Neural crest cell (in vitro differentiated cells): Measurements from ENCODE around the gene TKFC. TPM values are rescaled to one million over a fixed set of nuclear protein-coding genes. Genes with fewer than 3 reads are reported as not detected.

Experiments used
- DNase-seq: peaks from one replicate; pipeline ENCODE4 v3.0.0; 2021; ENCODE audit warnings: low read depth, mixed read lengths, low spot score
- H3K27ac Mint-ChIP-seq: one replicate; pipeline ENCODE4 v1.8.0; 2021; ENCODE audit warnings: mild to moderate bottlenecking, mixed read lengths; ENCODE audit not compliant: unreplicated experiment
- H3K27me3 Mint-ChIP-seq: 2 replicates; pipeline ENCODE4 v1.8.0; 2021; ENCODE audit warnings: low read depth, mild to moderate bottlenecking, mixed read lengths
- H3K36me3 Mint-ChIP-seq: 2 replicates; pipeline ENCODE4 v1.8.0; 2021; ENCODE audit warnings: low read depth, mild to moderate bottlenecking, mixed read lengths
- H3K4me1 Mint-ChIP-seq: 2 replicates; pipeline ENCODE4 v1.8.0; 2021; ENCODE audit warnings: mixed read lengths
- H3K4me3 Mint-ChIP-seq: one replicate; pipeline ENCODE4 v1.8.0; 2021; ENCODE audit warnings: mild to moderate bottlenecking, mixed read lengths
- H3K9me3 Mint-ChIP-seq: 2 replicates; pipeline ENCODE4 v1.8.0; 2021; ENCODE audit warnings: mixed read lengths
- CTCF ChIP-seq: fragments of 200-600 bp; sonication (generic); conservative IDR thresholded peaks from 2 replicates; pipeline ENCODE4 v1.5.0; 2021; ENCODE audit warnings: antibody characterized with exemption, mild to moderate bottlenecking
- total RNA-seq: library from RNA; stranded (reverse); gene quantifications from 2 replicates; pipeline ENCODE4 v1.2.1, GENCODE V29; 2021

Gene TKFC
- total RNA-seq, 1 donor from 2014 or later: 53.9 TPM

- H3K4me1 Mint-ChIP-seq: no peaks in the 10 kb centered on the region
These were observed 16.2 kb downstream of the TKFC start for GRCh38 chr11:61349189-61349751.

GRCh38 chr11:61349916-61350315 lies 16.9 kb downstream of the TKFC start:
- no peak for TF ChIP-seq CTCF
- Mint-ChIP-seq H3K4me3 (no peak overlapping the region), H3K27ac (peak overlapping the region; percentile 21), H3K27me3 (no peaks in the 10 kb centered on the region), H3K36me3 (peaks cover 3% of the 10 kb centered on the region), H3K9me3 (no peaks in the 10 kb centered on the region), H3K4me1 (no peaks in the 10 kb centered on the region)
- no peak for DNase-seq

More at GRCh38 chr11:61349189-61349751, 16.2 kb downstream of the TKFC start:
- peak overlapping the region; percentile 57 for H3K27ac Mint-ChIP-seq
- no peaks in the 10 kb centered on the region for H3K9me3 Mint-ChIP-seq
- TF ChIP-seq CTCF: no peak
- peaks cover 3% of the 10 kb centered on the region for H3K36me3 Mint-ChIP-seq
- no peak overlapping the region for H3K4me3 Mint-ChIP-seq
- no peaks in the 10 kb centered on the region for H3K27me3 Mint-ChIP-seq
- no peak for DNase-seq

- H3K4me3 Mint-ChIP-seq: no peak overlapping the region
- H3K9me3 Mint-ChIP-seq: no peaks in the 10 kb centered on the region
- H3K27ac Mint-ChIP-seq: no peak overlapping the region
- H3K4me1 Mint-ChIP-seq: no peaks in the 10 kb centered on the region
- TF ChIP-seq CTCF: no peak
- H3K36me3 Mint-ChIP-seq: peaks cover 5% of the 10 kb centered on the region
- no peak for DNase-seq
- no peaks in the 10 kb centered on the region for H3K27me3 Mint-ChIP-seq
These were observed 17.3 kb downstream of the TKFC start for GRCh38 chr11:61350336-61350735.

GRCh38 chr11:61350803-61351202 lies 17.8 kb downstream of the TKFC start:
- TF ChIP-seq CTCF: no peak
- no peak overlapping the region for H3K27ac Mint-ChIP-seq
- H3K36me3 Mint-ChIP-seq: peaks cover 5% of the 10 kb centered on the region
- no peaks in the 10 kb centered on the region for H3K9me3 Mint-ChIP-seq
- H3K4me3 Mint-ChIP-seq: no peak overlapping the region
- no peak for DNase-seq
- H3K27me3 Mint-ChIP-seq: no peaks in the 10 kb centered on the region
- no peaks in the 10 kb centered on the region for H3K4me1 Mint-ChIP-seq

- no peaks in the 10 kb centered on the region for H3K9me3 Mint-ChIP-seq
- no peak for DNase-seq
- H3K4me3 Mint-ChIP-seq: no peak overlapping the region
- no peak overlapping the region for H3K27ac Mint-ChIP-seq
- TF ChIP-seq CTCF: no peak
- H3K4me1 Mint-ChIP-seq: no peaks in the 10 kb centered on the region
- H3K36me3 Mint-ChIP-seq: peaks cover 5% of the 10 kb centered on the region
- no peaks in the 10 kb centered on the region for H3K27me3 Mint-ChIP-seq
These were observed 19.0 kb downstream of the TKFC start for GRCh38 chr11:61352038-61352437.
